DOHH2 (cell line): ENCODE results near the gene MPRIP.

ENCODE experiments used
- EZH2phosphoT487 ChIP-seq: fragments of 200-600 bp; sonication (generic); IDR thresholded peaks from 2 replicates; pipeline ENCODE4 v1.6.1; 2017; ENCODE audit warnings: borderline replicate concordance, mild to moderate bottlenecking, antibody characterized with exemption, low read length, moderate library complexity, mixed read lengths
- TF ChIP-seq, protein P1 (sequence below): fragments of 200-600 bp; sonication (generic); IDR thresholded peaks from one replicate; pipeline ENCODE4 v1.5.1; 2014; ENCODE audit warnings: antibody characterized with exemption, mild to moderate bottlenecking, low read depth, low read length; ENCODE audit not compliant: poor library complexity, severe bottlenecking

DNA sequence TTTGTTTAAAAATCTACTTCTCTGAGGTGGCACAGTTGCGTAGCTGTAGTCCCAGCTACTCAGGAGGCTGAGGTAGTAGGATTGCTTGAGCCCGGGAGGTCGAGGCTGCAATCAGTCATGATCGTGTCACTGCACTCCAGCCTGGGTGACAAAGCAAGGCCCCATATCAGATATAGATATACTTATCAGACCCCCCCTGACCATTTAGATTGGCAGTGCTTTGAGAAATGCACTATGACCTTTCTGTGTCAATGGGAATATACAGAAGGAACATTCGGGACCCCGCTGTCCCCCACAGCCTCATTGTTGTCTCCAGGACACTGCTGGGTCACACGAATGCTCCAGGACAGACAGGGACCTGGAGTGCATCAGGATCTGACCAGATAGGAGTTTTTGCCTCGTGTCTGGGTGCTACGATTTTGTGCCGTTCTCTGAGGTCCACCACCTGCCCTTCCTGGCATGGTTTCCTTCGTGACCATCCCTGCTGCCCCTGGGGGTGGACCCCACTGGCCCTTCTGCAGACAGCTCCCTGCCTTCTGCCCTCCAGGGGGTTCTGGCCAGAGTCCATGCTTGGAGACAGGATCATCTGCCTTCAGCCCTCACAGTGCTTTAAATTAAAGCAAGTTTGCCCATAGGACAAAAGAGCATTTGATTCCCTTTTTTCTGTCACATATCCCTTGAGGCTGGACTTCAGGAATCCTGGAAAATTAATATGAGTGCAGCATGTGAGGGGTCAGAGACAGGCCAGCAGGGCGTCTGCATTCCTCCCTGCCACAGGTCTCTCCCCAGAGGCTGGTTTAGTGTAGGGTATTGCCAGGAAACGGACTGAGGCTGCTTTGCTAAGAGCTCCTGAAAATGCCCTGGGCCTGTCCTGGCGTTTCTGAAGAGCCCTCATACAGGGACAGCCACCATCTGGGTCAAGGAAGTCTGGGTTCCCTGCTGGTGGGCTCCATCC, 144.6 kb downstream of the MPRIP start:
- TF ChIP-seq, protein P1, sequence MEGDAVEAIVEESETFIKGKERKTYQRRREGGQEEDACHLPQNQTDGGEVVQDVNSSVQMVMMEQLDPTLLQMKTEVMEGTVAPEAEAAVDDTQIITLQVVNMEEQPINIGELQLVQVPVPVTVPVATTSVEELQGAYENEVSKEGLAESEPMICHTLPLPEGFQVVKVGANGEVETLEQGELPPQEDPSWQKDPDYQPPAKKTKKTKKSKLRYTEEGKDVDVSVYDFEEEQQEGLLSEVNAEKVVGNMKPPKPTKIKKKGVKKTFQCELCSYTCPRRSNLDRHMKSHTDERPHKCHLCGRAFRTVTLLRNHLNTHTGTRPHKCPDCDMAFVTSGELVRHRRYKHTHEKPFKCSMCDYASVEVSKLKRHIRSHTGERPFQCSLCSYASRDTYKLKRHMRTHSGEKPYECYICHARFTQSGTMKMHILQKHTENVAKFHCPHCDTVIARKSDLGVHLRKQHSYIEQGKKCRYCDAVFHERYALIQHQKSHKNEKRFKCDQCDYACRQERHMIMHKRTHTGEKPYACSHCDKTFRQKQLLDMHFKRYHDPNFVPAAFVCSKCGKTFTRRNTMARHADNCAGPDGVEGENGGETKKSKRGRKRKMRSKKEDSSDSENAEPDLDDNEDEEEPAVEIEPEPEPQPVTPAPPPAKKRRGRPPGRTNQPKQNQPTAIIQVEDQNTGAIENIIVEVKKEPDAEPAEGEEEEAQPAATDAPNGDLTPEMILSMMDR: no peak
- TF ChIP-seq EZH2phosphoT487: no peak
